Measurements from ENCODE around the gene MYO1B.

MYO1B gene

GRCh38 chr2:191462370-191462769 is 217.2 kb downstream of the MYO1B start:
- DNase-seq (ENCODE audit: low spot score), result no peak

- no peak for DNase-seq (ENCODE audit: low spot score)
Observed at GRCh38 chr2:191463790-191464189, 218.6 kb downstream of the MYO1B start.

- DNase-seq (ENCODE audit: low spot score), result no peak
Observed at GRCh38 chr2:191465766-191466420, 220.7 kb downstream of the MYO1B start.

- DNase-seq (ENCODE audit: low spot score), result no peak
Observed at GRCh38 chr2:191467113-191467512, 221.9 kb downstream of the MYO1B start.

GRCh38 chr2:191470306-191470705 is 225.1 kb downstream of the MYO1B start:
- no peak for DNase-seq (ENCODE audit: low spot score)

GRCh38 chr2:191474464-191474863 is 229.3 kb downstream of the MYO1B start:
- no peak for DNase-seq (ENCODE audit: low spot score)

All from putamen (tissue), 1 donor.